Activated CD4-positive, alpha-beta T cell treated with anti-CD3 and anti-CD28 coated beads, Interleukin-2, amount 10 ng/mL, durations not matched to agents 24 days and 14 days (primary cell): Measurements from ENCODE around the gene OR4F3. TPM values are rescaled to one million over a fixed set of nuclear protein-coding genes. Genes with fewer than 3 reads are reported as not detected.
"Not testable (repeated sequence)": the region's sequence is repeated elsewhere in the genome, so short reads cannot be mapped to it uniquely, and the experiment has no call there.

Source experiments
- DNase-seq: peaks from one replicate; pipeline ENCODE4 v3.0.0; 2022
- H3K27ac Mint-ChIP-seq: one replicate; pipeline ENCODE4 v1.8.0; 2022; ENCODE audit warnings: mild to moderate bottlenecking, mixed read lengths
- H3K27me3 Mint-ChIP-seq: one replicate; pipeline ENCODE4 v1.8.0; 2022; ENCODE audit warnings: mixed read lengths
- H3K36me3 Mint-ChIP-seq: one replicate; pipeline ENCODE4 v1.8.0; 2022; ENCODE audit warnings: low read depth, mild to moderate bottlenecking, mixed read lengths
- H3K4me1 Mint-ChIP-seq: one replicate; pipeline ENCODE4 v1.8.0; 2021; ENCODE audit warnings: mixed read lengths
- H3K4me3 Mint-ChIP-seq: one replicate; pipeline ENCODE4 v1.8.0; 2022; ENCODE audit warnings: mild to moderate bottlenecking, moderate library complexity, mixed read lengths
- H3K9me3 Mint-ChIP-seq: one replicate; pipeline ENCODE4 v1.8.0; 2021; ENCODE audit warnings: mixed read lengths
- intact Hi-C: fragments of 100-400 bp; cut with micrococcal nuclease; formaldehyde crosslinking; loops from one replicate; pipeline ENCODE4 v1.15.1; 2023
- total RNA-seq: library from RNA; stranded (reverse); gene quantifications from 2 replicates; pipeline ENCODE4 v1.2.3, GENCODE V29; 2022

The OR4F3 gene
- total RNA-seq: not detected in 2 replicates

- H3K36me3 Mint-ChIP-seq, H3K4me1 Mint-ChIP-seq, H3K9me3 Mint-ChIP-seq, H3K27ac Mint-ChIP-seq, DNase-seq, H3K27me3 Mint-ChIP-seq, H3K4me3 Mint-ChIP-seq, intact Hi-C loops: not testable (repeated sequence)
These were observed at the start of gene OR4F3 for GRCh38 chr5:181366968-181367367. Gene OR4F3, plus strand, starts transcription at chr5:181367268.

Other genes starting within 250 kb of the OR4F3 start
- gene OR2V1, start 236.1 kb upstream of the OR4F3 start, total RNA-seq: not detected in 2 replicates
- gene OR2V2, start 219.7 kb upstream of the OR4F3 start, total RNA-seq: not detected in 2 replicates
- 2.7 TPM in 2 replicates for gene TRIM7, start 162.1 kb upstream of the OR4F3 start, total RNA-seq
- 31.6 and 35.2 TPM in 2 replicates for gene TRIM41, start 144.0 kb upstream of the OR4F3 start, total RNA-seq
- 2,172 and 2,196 TPM in 2 replicates for gene RACK1, start 123.4 kb upstream of the OR4F3 start, total RNA-seq
- gene TRIM52, start 106.1 kb upstream of the OR4F3 start, total RNA-seq: 15.7 and 16.8 TPM in 2 replicates